ENCODE data around the gene KANK3.
"Not testable (repeated sequence)": the region's sequence is repeated elsewhere in the genome, so short reads cannot be mapped to it uniquely, and the experiment has no call there.

DNA sequence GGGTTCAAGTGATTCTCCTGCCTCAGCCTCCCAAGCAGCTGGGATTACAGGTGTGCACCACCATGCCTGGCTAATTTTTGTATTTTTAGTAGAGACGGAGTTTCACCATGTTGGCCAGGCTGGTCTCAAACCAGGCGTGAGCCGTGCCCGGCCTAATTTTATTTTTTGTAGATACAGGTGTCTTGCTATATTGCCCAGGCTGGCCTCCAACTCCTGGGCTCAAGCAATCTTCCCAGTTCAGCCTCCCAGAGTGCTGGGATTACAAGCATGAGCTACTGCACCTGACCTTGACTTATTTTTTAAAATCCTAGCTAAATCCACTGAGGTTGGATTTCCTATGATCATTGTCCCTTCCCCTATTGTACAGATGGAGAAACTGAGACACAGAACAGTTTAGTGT lies 1.6 kb downstream of the KANK3 start:
- not testable (repeated sequence) for TF ChIP-seq TBL1XR1 (IDR thresholded peaks at IDR 0.05; ENCODE audit: low read depth, low read length); FOXM1 (IDR thresholded peaks at IDR 0.05; ENCODE audit: low read depth, low read length); CHD1 (IDR thresholded peaks at IDR 0.05; ENCODE audit: low read depth, low read length); EZH2 (IDR thresholded peaks at IDR 0.05; ENCODE audit: borderline replicate concordance, control insufficient read depth, low read depth, low read length); TCF7 (IDR thresholded peaks at IDR 0.05; ENCODE audit: borderline replicate concordance); POLR2A (IDR thresholded peaks at IDR 0.05; ENCODE audit: low read depth, low read length); SRF (IDR thresholded peaks at IDR 0.05; ENCODE audit: low read depth in 2 of 2, low read length in 2 of 2); ZZZ3 (IDR thresholded peaks at IDR 0.05; ENCODE audit: control insufficient read depth, insufficient read length, low read depth); MTA3 (IDR thresholded peaks at IDR 0.05; ENCODE audit: borderline replicate concordance, low read length)
- TF ChIP-seq, protein P1, sequence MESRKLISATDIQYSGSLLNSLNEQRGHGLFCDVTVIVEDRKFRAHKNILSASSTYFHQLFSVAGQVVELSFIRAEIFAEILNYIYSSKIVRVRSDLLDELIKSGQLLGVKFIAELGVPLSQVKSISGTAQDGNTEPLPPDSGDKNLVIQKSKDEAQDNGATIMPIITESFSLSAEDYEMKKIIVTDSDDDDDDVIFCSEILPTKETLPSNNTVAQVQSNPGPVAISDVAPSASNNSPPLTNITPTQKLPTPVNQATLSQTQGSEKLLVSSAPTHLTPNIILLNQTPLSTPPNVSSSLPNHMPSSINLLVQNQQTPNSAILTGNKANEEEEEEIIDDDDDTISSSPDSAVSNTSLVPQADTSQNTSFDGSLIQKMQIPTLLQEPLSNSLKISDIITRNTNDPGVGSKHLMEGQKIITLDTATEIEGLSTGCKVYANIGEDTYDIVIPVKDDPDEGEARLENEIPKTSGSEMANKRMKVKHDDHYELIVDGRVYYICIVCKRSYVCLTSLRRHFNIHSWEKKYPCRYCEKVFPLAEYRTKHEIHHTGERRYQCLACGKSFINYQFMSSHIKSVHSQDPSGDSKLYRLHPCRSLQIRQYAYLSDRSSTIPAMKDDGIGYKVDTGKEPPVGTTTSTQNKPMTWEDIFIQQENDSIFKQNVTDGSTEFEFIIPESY (IDR thresholded peaks at IDR 0.05): not testable (repeated sequence)
- TF ChIP-seq, protein P2, sequence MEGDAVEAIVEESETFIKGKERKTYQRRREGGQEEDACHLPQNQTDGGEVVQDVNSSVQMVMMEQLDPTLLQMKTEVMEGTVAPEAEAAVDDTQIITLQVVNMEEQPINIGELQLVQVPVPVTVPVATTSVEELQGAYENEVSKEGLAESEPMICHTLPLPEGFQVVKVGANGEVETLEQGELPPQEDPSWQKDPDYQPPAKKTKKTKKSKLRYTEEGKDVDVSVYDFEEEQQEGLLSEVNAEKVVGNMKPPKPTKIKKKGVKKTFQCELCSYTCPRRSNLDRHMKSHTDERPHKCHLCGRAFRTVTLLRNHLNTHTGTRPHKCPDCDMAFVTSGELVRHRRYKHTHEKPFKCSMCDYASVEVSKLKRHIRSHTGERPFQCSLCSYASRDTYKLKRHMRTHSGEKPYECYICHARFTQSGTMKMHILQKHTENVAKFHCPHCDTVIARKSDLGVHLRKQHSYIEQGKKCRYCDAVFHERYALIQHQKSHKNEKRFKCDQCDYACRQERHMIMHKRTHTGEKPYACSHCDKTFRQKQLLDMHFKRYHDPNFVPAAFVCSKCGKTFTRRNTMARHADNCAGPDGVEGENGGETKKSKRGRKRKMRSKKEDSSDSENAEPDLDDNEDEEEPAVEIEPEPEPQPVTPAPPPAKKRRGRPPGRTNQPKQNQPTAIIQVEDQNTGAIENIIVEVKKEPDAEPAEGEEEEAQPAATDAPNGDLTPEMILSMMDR (IDR thresholded peaks at IDR 0.05 in 2 of 3, conservative IDR thresholded peaks at IDR 0.05 in 1 of 3; ENCODE audit: control insufficient read depth in 2 of 3, extremely low read depth in 1 of 3, insufficient read depth in 1 of 3, low read depth in 3 of 3, low read length in 3 of 3): not testable (repeated sequence)
- TF ChIP-seq, protein P3, sequence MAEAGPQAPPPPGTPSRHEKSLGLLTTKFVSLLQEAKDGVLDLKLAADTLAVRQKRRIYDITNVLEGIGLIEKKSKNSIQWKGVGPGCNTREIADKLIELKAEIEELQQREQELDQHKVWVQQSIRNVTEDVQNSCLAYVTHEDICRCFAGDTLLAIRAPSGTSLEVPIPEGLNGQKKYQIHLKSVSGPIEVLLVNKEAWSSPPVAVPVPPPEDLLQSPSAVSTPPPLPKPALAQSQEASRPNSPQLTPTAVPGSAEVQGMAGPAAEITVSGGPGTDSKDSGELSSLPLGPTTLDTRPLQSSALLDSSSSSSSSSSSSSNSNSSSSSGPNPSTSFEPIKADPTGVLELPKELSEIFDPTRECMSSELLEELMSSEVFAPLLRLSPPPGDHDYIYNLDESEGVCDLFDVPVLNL (IDR thresholded peaks at IDR 0.05; ENCODE audit: low read depth, low read length): not testable (repeated sequence)

All from GM12878 (cell line).